ENCODE results near the gene SFXN1.

Gene SFXN1

GRCh38 chr5:175541264-175541663 is 62.9 kb downstream of the SFXN1 start:
- DNase-seq (ENCODE audit: low read depth) = no peak

DNA sequence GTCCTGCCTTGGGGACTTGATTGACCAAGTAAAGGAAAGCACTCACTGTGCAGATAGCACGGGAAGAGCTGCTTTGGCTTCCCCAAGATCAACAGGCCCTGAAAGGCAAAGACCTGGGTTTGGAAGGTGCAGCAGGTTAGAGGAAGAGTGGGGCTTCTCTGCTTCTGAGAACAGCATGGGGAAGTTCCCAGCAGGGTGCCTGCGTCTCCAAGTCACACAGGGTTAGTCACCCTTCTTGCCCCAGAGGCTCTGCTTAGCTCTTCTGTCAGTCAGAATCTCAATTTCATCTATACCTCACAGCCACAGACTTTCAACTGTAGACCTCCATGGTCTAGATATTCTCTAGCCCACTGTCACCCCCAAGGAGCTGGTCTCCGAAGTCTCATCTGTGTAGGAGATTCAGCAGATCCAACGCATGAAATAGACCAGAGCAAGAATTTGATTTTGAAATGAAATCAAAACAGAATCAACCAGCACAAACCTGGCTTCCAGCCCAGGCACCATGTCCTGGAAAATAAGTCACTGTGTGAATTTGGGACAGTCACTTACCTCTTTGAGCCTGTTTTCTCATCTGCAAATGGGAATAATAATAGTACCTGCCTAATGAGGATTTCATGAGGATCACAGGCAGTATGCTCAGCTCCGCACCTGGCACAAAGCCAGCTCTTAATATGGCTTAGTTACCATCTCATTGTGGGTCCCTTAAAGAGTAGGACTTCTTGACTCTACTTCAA is 64.0 kb downstream of the SFXN1 start:
- no peak for DNase-seq (ENCODE audit: low read depth)

DNA sequence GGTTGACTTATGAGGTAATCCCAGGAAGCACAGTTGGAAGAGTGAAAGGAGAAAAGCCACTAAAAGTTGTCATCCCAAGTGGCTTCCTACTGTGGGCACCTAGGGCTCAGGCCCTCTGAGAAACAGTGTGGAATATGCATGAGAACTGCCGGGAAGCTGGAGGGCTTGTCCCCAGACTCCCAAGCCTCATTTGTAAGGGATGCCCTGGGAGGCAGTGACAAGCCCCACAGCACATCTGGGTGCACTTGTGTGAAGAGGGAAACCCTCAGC is 64.5 kb downstream of the SFXN1 start:
- no peak for DNase-seq (ENCODE audit: low read depth)

DNA sequence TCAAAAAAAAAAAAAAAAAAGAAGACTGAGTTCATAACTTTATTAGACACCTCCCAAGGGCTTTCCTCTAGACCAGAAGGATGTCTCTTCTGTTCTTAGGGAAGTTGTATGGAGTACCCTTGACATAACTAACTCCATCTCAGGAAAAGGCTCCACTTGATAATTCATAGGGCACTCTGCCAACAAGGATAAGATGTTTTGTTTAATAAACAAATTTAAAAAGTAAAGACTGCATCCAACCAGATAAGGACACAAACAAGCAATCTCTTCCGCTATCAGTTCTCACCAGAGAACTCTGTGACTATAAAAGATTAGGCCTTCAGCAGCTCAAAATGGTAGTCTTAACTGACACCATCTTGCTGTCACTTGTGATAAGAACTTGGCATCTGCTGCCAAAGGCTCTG is 65.8 kb downstream of the SFXN1 start:
- DNase-seq (ENCODE audit: low read depth) = no peak

DNA sequence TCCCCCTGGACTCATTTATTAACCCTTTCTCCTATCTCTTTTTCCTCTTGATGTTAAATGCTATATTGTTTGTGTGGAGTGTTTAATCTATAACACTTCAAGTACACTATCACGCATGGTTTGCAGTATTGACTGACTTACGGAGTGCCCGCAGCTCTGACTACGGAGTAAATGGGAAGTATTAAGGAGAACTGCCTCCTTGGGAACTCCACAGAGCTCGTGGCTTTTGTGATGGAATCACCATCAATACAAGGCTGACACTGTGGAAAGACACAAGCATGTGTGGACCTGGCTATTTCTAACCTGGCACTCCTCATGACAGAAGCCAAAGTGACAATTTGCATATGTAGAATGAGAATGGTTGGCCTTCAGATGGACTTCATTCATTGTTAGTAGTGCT is 66.2 kb downstream of the SFXN1 start:
- no peak for DNase-seq (ENCODE audit: low read depth)

DNA sequence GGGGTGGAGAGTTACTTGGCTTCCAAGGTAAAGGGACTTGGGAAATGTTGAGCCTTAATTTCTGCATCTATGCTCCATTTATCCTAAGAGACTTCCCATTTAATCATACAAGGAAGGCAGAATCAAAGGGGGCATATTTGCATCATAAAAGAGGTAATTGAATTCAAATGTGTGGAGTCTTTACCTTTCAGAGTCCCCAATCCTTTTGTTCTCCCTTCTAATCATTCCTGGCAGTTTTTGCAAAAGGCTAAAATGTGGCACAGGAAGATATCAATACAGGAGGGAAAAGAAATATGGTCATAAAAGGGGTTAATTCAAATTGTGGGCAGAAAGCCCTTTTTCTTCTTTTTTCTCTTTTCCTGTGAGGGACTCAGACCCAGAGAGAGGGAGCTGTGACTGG is 69.5 kb downstream of the SFXN1 start:
- no peak for DNase-seq (ENCODE audit: low read depth)

DNA sequence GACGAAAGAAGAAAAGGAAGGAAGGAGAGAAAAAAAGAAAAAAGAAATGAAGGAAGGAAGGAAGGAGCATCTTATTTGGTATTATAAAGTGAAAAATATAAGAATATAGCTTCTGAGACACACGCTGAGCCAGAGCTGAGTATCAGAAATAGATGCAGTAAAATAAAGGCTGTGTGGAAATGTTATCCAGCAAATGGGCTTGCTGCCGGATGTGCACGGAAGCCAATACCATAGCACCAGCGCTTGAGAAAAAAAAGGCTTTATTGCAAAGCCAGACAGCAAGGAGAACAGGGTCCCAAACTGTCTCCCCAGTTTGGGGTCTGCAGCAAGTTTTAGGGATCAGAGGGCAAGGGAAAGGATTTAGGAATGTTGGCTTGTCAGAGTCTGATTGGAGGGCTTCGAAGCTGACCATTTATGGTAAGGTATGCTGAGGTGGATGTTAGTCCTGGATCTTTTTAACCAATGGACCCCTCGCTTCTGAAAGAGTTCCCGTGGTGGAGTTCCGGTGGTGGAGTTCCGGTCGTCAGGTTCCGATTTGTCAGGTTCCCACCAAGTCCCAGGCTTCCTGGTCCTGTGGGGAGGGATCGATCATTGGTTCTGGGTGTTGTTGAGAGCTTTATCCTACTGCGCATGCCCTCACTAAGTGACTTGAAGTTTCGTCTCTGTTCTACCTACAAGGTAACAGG is 70.4 kb downstream of the SFXN1 start:
- DNase-seq (ENCODE audit: low read depth) = no peak

DNA sequence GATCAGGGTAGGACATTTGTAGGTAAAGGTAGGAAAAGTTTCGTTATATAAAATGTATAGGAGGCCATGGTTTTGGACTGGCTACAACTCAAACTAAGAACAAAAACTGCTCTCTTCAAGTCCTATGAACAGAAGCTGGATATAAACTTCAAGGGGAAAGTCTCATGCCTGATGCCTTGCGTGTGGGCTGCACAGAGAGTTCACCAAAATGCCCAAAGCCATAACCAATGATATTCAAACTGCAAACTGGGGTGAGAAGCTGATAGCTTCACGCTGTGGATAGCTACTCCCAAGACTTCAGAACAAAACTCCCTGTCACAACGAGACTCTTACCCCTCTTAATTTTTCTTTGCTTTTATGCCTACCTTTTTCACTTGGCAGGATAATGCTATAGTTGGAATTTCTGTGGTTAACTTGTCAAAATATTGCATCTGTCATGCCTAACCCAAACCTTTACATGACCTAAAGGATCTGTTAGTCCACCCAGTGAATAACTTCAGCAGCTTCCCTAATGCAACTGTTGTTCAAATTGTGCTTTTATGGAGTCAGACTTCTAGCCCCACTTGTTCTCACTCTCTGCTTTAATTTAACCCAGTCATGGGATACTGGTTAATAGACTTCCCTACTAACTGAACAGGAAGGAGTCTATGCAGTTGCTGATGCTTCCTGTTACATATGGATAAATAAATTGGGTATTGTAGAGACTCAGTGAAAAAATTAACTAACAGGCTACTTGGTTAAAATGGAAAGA is 71.9 kb downstream of the SFXN1 start:
- DNase-seq (ENCODE audit: low read depth) = no peak

- DNase-seq (ENCODE audit: low read depth) = no peak
Observed at GRCh38 chr5:175551266-175551665, 72.9 kb downstream of the SFXN1 start.

DNA sequence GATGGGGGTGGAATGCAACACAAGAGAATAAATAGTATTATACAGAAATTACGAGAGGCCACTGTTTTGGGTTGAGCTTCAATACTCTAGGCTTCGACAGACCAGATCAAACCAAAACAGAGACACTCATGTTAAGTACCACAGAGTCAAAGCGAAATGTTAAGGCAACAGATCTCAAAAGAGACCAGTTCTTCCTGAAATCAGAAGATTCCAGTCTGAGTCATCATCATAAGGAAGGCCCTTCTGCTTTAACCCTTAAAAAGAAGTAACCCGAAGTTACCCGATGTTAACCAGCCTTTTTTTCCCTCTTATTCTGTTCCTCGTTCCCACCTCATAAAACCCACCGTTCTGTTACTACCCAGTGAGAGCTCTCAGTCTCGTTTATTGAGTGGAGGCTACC is 75.9 kb downstream of the SFXN1 start:
- no peak for DNase-seq (ENCODE audit: low read depth)

DNA sequence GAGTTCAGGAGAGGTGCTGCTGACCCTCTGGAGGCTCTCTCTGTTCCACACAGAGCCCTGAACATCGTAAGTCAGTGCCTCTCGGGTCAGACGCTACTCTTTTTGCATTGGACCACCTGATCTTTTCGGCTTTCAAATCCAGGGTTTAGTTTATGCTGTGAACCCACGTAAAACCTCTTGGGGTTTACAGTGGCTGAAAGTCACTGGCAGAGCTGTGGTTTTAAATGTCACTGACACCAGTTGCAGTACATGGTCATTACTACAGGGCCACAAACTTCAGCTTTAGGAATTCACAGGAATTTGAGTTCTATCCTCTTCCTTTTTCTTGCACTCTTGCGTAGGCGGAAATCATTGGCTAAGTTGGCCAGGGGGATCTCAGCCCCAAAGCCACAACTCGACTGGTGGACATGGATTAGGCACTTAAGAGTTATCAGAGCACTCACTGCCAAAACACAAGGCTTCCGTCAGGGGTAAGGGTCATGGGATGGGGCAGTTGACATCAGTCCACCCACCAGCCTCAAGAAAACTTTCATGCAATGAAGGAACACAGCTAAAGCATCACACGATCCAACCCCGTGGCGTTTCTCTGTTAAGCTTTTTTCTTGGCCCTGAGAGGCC is 76.9 kb downstream of the SFXN1 start:
- DNase-seq (ENCODE audit: low read depth) = no peak

GRCh38 chr5:175556794-175557193 is 78.4 kb downstream of the SFXN1 start:
- DNase-seq (ENCODE audit: low read depth) = no peak

DNA sequence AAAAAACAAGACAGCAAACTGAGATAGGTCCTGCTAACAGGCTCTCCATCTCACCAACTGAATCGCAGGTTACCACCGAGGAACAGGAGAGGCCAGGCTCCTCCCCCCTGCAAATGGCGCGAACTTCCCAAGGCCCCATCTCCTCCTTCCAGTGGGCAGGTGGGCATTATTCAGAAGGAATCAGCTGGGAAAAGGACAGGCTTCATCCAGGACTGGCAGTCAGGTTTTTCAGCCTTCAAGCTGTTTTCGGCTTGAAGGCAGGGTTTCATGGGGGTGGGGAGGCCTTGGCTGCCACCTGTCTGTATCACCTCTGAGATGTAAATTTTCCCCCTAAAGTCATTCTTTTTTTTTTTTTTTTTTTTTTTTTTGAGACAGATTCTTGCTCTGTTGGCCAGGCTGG is 79.4 kb downstream of the SFXN1 start:
- no peak for DNase-seq (ENCODE audit: low read depth)

- no peak for DNase-seq (ENCODE audit: low read depth)
Observed at GRCh38 chr5:175558801-175559480, 80.6 kb downstream of the SFXN1 start.

DNA sequence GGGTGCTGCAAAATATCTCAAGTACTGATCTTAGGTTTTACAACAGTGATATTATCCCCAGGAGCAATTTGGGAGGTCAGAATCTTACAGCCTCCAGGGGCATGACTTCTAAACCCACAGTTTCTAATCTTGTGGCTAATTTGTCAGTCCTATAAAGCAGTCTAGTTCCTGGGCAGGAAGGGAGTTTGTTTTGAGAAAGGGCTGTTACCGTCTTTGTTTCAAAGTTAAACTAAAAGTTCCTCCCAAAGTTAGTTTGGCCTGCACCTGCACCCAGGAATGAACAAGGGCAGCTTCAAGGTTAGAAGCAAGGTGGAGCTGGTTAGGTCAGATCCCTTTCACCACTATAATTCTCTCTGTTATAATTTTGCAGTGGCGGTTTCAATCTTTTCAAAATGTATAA is 81.7 kb downstream of the SFXN1 start:
- DNase-seq (ENCODE audit: low read depth) = no peak

DNA sequence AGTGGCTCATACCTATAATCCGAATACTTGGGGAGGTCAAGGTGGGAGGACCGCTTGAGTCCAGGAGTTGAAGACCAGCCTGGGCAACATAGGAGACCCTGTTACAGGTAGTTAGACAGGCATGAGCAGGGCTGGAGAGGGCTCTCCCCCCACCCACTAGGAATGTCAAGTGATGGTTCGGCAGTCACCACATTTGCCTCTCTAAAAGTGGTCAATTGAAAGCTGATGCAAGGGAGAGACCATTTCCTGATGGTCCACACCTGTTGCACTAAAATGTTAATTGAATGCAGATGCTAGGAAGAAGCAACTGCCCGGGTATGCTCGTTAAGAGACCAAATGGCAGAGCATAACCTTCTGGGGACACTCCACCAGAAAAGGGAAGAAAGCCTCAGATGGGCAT is 82.7 kb downstream of the SFXN1 start:
- no peak for DNase-seq (ENCODE audit: low read depth)

DNA sequence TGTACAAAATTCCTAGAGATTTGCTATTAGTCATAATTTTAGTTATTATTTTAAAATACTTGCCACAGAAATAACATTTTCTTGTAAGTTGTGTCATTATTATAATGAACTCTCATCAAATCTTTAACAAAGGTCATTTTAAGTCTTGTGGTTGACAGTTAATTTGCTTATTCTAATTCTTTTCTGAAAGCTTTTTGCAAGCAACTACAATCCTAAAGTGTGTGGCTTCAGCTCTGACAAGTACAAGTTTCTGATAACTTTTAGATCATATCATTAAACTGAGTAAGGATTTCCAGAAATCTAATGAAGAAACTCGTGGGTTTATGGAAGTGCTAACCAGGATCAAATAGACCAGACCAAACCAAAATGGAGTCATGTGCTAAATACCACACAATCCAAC is 86.4 kb downstream of the SFXN1 start:
- DNase-seq (ENCODE audit: low read depth) = no peak

DNA sequence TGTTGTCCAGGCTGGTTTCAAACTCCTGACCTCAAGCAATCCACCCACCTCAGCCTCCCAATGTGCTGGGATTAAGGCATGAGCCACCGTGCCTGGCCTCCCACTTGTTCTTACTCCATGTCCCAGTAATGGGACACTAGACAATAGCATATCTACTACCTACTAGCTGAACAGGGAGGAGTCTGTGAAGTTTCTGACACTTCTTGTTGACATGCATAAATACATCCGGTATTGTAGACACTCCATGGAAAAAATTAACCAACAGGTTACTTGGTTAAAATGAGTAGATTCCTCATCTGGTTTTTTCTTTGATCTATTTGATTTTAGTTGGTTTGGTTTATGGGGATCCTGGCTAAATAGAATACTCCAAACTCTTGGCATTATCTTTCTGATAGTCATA is 88.3 kb downstream of the SFXN1 start:
- DNase-seq (ENCODE audit: low read depth) = no peak

- no peak for DNase-seq (ENCODE audit: low read depth)
Observed at GRCh38 chr5:175567954-175568353, 89.6 kb downstream of the SFXN1 start.

DNA sequence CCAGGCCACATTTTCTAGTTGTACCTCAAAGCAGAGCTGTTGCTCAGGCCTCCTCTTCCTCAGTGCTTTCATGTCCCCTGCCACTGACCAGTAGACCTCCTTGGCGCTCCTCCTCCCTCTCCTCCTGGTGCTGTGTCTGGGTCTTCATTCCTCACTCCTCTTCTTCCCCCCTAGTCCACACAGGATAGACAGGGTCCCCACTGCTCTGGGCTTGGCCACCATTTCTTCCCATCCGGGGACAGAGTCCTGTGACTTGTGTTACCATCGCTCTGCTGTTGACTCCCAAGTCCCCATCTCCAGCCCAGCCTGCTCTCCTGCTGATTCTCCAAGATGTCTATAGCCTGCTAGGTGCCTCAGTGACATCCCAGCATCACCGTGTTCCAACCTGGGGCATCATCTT is 91.3 kb downstream of the SFXN1 start:
- DNase-seq (ENCODE audit: low read depth) = no peak

DNA sequence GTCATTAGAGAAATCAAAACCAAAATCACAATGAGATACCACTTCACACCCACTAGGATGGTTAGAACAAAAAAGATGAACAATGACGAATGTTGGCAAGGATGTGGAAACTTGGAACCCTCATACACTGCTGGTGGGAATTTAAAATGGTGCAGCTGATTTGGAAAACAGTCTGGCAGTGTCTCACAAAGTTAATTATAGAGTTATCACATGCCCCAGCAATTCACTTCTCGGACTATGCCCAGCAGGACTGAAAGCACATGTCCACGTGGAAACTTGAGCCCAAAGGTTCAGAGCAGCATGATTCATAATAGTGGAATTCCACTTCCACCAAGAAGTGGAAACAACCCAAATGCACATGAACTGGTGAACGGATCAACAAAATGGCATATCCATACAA is 94.5 kb downstream of the SFXN1 start:
- DNase-seq (ENCODE audit: low read depth) = no peak

- no peak for DNase-seq (ENCODE audit: low read depth)
Observed at GRCh38 chr5:175573493-175574269, 95.3 kb downstream of the SFXN1 start.
